Mesothelial cell of epicardium (in vitro differentiated cells): ENCODE results near the gene CALML6. TPM values are rescaled to one million over a fixed set of nuclear protein-coding genes. Genes with fewer than 3 reads are reported as not detected.

Source experiments
- DNase-seq, 2 experiments: peaks; one replicate each; pipeline ENCODE4 v3.0.0; 2021; ENCODE audit warnings: low spot score in 2 of 2; ENCODE audit not compliant: unreplicated experiment in 2 of 2
- H3K27ac Mint-ChIP-seq: 2 replicates; pipeline ENCODE4 v1.8.0; 2021; ENCODE audit warnings: mixed read lengths
- H3K27me3 Mint-ChIP-seq: 2 replicates; pipeline ENCODE4 v1.8.0; 2021; ENCODE audit warnings: low read depth, mixed read lengths
- H3K36me3 Mint-ChIP-seq: 2 replicates; pipeline ENCODE4 v1.8.0; 2021; ENCODE audit warnings: mixed read lengths
- H3K4me1 Mint-ChIP-seq: 2 replicates; pipeline ENCODE4 v1.8.0; 2021; ENCODE audit warnings: mixed read lengths
- H3K4me3 Mint-ChIP-seq: 2 replicates; pipeline ENCODE4 v1.8.0; 2021; ENCODE audit warnings: mild to moderate bottlenecking, moderate library complexity, mixed read lengths
- H3K9me3 Mint-ChIP-seq: 2 replicates; pipeline ENCODE4 v1.8.0; 2021; ENCODE audit warnings: mixed read lengths
- CTCF ChIP-seq: fragments of 200-600 bp; sonication (generic); IDR thresholded peaks from one replicate; pipeline ENCODE4 v1.5.0; 2021; ENCODE audit warnings: antibody characterized with exemption; ENCODE audit not compliant: unreplicated experiment
- total RNA-seq: library from RNA; stranded (reverse); gene quantifications from 3 replicates; pipeline ENCODE4 v1.2.1, GENCODE V29; 2021

The CALML6 gene
- total RNA-seq, 1 donor from 2014 or later = 2.7 TPM

GRCh38 chr1:1898246-1898933, 16.7 kb upstream of the CALML6 start:
- Mint-ChIP-seq H3K36me3 (no peaks in the 10 kb centered on the region), H3K9me3 (peaks cover 3% of the 10 kb centered on the region), H3K27ac (no peak overlapping the region), H3K4me3 (no peak overlapping the region), H3K27me3 (peaks cover 10% of the 10 kb centered on the region), H3K4me1 (peaks cover 8% of the 10 kb centered on the region)
- DNase-seq = no peak
- TF ChIP-seq CTCF = no peak

GRCh38 chr1:1899266-1899966, 15.6 kb upstream of the CALML6 start:
- no peak for DNase-seq
- Mint-ChIP-seq H3K27ac (no peak overlapping the region), H3K4me1 (peaks cover 7% of the 10 kb centered on the region), H3K4me3 (no peak overlapping the region), H3K36me3 (no peaks in the 10 kb centered on the region), H3K9me3 (peaks cover 3% of the 10 kb centered on the region), H3K27me3 (peaks cover 10% of the 10 kb centered on the region)
- TF ChIP-seq CTCF = no peak

GRCh38 chr1:1899967-1900327, 15.1 kb upstream of the CALML6 start:
- DNase-seq = no peak
- H3K36me3 Mint-ChIP-seq = no peaks in the 10 kb centered on the region
- H3K9me3 Mint-ChIP-seq = peaks cover 3% of the 10 kb centered on the region
- peaks cover 6% of the 10 kb centered on the region for H3K27me3 Mint-ChIP-seq
- TF ChIP-seq CTCF = no peak
- peaks cover 2% of the 10 kb centered on the region for H3K4me1 Mint-ChIP-seq
- no peak overlapping the region for H3K4me3 Mint-ChIP-seq
- no peak overlapping the region for H3K27ac Mint-ChIP-seq

GRCh38 chr1:1900883-1901640, 14.0 kb upstream of the CALML6 start:
- peaks cover under 1% of the 10 kb centered on the region for H3K4me1 Mint-ChIP-seq
- peaks cover 3% of the 10 kb centered on the region for H3K9me3 Mint-ChIP-seq
- peaks cover 3% of the 10 kb centered on the region for H3K27me3 Mint-ChIP-seq
- no peaks in the 10 kb centered on the region for H3K36me3 Mint-ChIP-seq
- DNase-seq = no peak
- no peak overlapping the region for H3K4me3 Mint-ChIP-seq
- no peak overlapping the region for H3K27ac Mint-ChIP-seq
- no peak for TF ChIP-seq CTCF

- H3K9me3 Mint-ChIP-seq = peaks cover 3% of the 10 kb centered on the region
- no peak overlapping the region for H3K4me3 Mint-ChIP-seq
- peaks cover under 1% of the 10 kb centered on the region for H3K27me3 Mint-ChIP-seq
- no peak for DNase-seq
- no peak overlapping the region for H3K27ac Mint-ChIP-seq
- H3K4me1 Mint-ChIP-seq = peaks cover 4% of the 10 kb centered on the region
- H3K36me3 Mint-ChIP-seq = no peaks in the 10 kb centered on the region
- TF ChIP-seq CTCF = no peak
Observed at GRCh38 chr1:1901641-1902294, 13.3 kb upstream of the CALML6 start.
